ENCODE measurements around the gene AEBP1.
"Not testable (repeated sequence)": the region's sequence is repeated elsewhere in the genome, so short reads cannot be mapped to it uniquely, and the experiment has no call there.

AEBP1 gene

DNA sequence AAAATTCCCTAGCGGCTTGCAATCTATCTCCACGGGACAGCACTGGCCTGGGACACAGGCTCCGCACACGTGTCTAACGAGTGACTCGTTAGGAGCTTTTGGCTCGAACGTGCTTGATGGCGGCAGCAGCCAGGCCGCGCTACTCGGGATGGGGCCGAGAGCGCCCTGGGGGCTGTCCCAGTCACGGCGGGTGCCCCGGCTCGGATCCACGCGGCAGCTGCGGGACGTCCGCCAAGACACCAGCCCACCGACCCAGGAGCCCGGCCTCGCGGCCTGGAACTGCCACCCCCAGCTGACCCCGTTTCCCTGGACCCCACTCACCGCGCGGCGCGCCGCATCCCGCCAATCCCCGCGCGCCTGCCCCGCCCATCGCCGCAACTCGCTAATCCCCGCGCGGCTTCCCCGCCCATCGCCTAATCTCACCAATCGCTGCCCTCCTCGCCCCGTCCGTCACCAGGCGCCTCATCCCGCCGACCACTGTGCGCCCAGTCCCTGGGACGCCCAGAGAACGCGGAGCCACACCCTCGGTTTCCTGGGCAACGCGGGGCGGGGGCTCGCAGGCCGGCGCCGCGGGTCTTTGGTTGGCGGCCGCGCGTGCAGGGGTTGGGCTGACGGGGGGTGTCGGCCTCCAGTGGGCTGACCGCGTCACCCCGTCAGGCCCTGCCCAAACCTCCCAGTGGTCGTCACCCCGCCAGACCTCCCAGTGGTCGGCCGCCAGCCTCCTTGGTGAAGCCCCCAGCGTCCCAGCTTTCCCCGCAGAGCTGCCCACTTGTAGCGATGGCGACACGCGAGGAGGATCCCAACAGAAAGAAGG lies 19.3 kb downstream of the AEBP1 start, which contains the start of gene POLD2:
Gene POLD2 (minus strand): TSS at position 359 of the 814 bp plus-strand sequence. CDS start 1,495 bp downstream, outside the sequence.
- peaks cover 3% of the 10 kb centered on the region for H3K79me1 ChIP-seq (ENCODE audit: low read depth, low read length)
- peak within 1 kb of the TSS; percentile 90 for H3K4me2 ChIP-seq (ENCODE audit: insufficient read depth, low read length, poor library complexity, severe bottlenecking)
- H2AFZ ChIP-seq (ENCODE audit: low read length): peak within 1 kb of the TSS; percentile 97
- H2BK15ac ChIP-seq (ENCODE audit: low read length): no peak within 1 kb of the TSS
- H3K18ac ChIP-seq (ENCODE audit: low read length): peak within 1 kb of the TSS; percentile 97
- peaks cover 0 to 2% (median 0%) of the 10 kb centered on the region in 3 experiments for H3K27me3 ChIP-seq (ENCODE audit: control insufficient read depth in 3 of 3, insufficient read depth in 3 of 3, low read depth in 1 of 3, low read length in 3 of 3)
- H4K91ac ChIP-seq (ENCODE audit: low read depth, low read length, poor library complexity): no peak within 1 kb of the TSS
- H2BK5ac ChIP-seq (ENCODE audit: low read length): no peak within 1 kb of the TSS
- H4K8ac ChIP-seq (ENCODE audit: low read depth, low read length): no peak within 1 kb of the TSS
- H3K4me1 ChIP-seq (ENCODE audit: control insufficient read depth in 2 of 2, insufficient read depth in 1 of 2, low read depth in 1 of 2, low read length in 2 of 2): peaks cover 4 to 12% of the 10 kb centered on the region in 2 donors
- H3K9ac ChIP-seq (ENCODE audit: low read depth, low read length, poor library complexity): peak within 1 kb of the TSS; percentile 92
- H2AK5ac ChIP-seq (ENCODE audit: low read depth, low read length): no peak within 1 kb of the TSS
- no peak within 1 kb of the TSS for H3K14ac ChIP-seq (ENCODE audit: low read length)
- no peak within 1 kb of the TSS for H2BK12ac ChIP-seq (ENCODE audit: low read length)
- no CpG with 5 or more reads among the region's 86 CpGs for WGBS, 2 donors (ENCODE audit: extremely low coverage in 2 of 2, insufficient read length in 2 of 2, insufficient replicate concordance in 1 of 2)
- peak within 1 kb of the TSS; percentile 86 for H3K23ac ChIP-seq (ENCODE audit: low read depth, low read length, poor library complexity)
- no peak within 1 kb of the TSS for H3K4ac ChIP-seq (ENCODE audit: low read length)
- peak within 1 kb of the TSS; percentile 87 to 91 for H3K4me3 ChIP-seq (ENCODE audit: low read length in 2 of 2)
- H3K9me3 ChIP-seq (replicated peaks in 1 of 2; ENCODE audit: control insufficient read depth in 2 of 2, insufficient read depth in 1 of 2, low read depth in 1 of 2, low read length in 2 of 2): peaks cover 0 to 4% of the 10 kb centered on the region in 2 donors
- H3K36me3 ChIP-seq (replicated peaks in 1 of 2; ENCODE audit: control insufficient read depth in 2 of 2, insufficient read depth in 2 of 2, low read length in 2 of 2): peaks cover 27 to 34% of the 10 kb centered on the region in 2 donors
- H2BK120ac ChIP-seq (ENCODE audit: low read depth, low read length): no peak within 1 kb of the TSS
- peak; percentile 95 for DNase-seq (ENCODE audit: low spot score)
- H3K27ac ChIP-seq (replicated peaks; ENCODE audit: low read length): no peak within 1 kb of the TSS

DNA sequence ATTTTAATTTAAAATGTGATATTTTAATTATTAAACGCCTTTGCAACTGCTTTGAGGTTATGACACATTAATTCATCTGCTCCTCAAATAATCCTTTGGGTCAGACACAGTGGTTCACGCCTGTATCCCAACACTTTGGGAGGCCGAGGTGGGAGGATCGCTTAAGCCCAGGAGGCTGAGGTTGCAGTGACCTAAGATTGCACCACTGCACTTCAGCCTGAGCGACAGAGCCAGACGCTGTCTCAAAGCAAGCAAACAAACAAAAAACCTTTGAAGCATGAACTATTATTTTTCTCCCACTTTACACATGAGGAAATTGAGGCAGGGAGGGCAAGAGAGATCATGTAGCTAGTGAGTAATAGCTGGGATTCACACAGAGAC lies 20.7 kb downstream of the AEBP1 start:
- no peak overlapping the region for H2BK5ac ChIP-seq (ENCODE audit: low read length)
- H3K4me3 ChIP-seq (ENCODE audit: low read length in 2 of 2): no peak overlapping the region
- H3K36me3 ChIP-seq (replicated peaks in 1 of 2; ENCODE audit: control insufficient read depth in 2 of 2, insufficient read depth in 2 of 2, low read length in 2 of 2): peaks cover 20 to 24% of the 10 kb centered on the region in 2 donors
- H3K9me3 ChIP-seq (replicated peaks in 1 of 2; ENCODE audit: control insufficient read depth in 2 of 2, insufficient read depth in 1 of 2, low read depth in 1 of 2, low read length in 2 of 2): peaks cover 0 to 4% of the 10 kb centered on the region in 2 donors
- H3K4me2 ChIP-seq (ENCODE audit: insufficient read depth, low read length, poor library complexity, severe bottlenecking): no peak overlapping the region
- H4K8ac ChIP-seq (ENCODE audit: low read depth, low read length): no peak overlapping the region
- no CpG with 5 or more reads among the region's 6 CpGs for WGBS, 2 donors (ENCODE audit: extremely low coverage in 2 of 2, insufficient read length in 2 of 2, insufficient replicate concordance in 1 of 2)
- peaks cover 0 to 2% (median 0%) of the 10 kb centered on the region in 3 experiments for H3K27me3 ChIP-seq (ENCODE audit: control insufficient read depth in 3 of 3, insufficient read depth in 3 of 3, low read depth in 1 of 3, low read length in 3 of 3)
- no peak overlapping the region for H2BK15ac ChIP-seq (ENCODE audit: low read length)
- no peak overlapping the region for H2BK120ac ChIP-seq (ENCODE audit: low read depth, low read length)
- no peak overlapping the region for H3K23ac ChIP-seq (ENCODE audit: low read depth, low read length, poor library complexity)
- H3K9ac ChIP-seq (ENCODE audit: low read depth, low read length, poor library complexity): no peak overlapping the region
- no peak overlapping the region for H3K18ac ChIP-seq (ENCODE audit: low read length)
- H3K4me1 ChIP-seq (ENCODE audit: control insufficient read depth in 2 of 2, insufficient read depth in 1 of 2, low read depth in 1 of 2, low read length in 2 of 2): peaks cover 4 to 12% of the 10 kb centered on the region in 2 donors
- H3K4ac ChIP-seq (ENCODE audit: low read length): no peak overlapping the region
- no peak for DNase-seq (ENCODE audit: low spot score)
- H3K14ac ChIP-seq (ENCODE audit: low read length): no peak overlapping the region
- H2AK5ac ChIP-seq (ENCODE audit: low read depth, low read length): no peak overlapping the region
- H2BK12ac ChIP-seq (ENCODE audit: low read length): no peak overlapping the region
- H3K79me1 ChIP-seq (ENCODE audit: low read depth, low read length): peaks cover 3% of the 10 kb centered on the region
- no peak overlapping the region for H4K91ac ChIP-seq (ENCODE audit: low read depth, low read length, poor library complexity)
- H3K27ac ChIP-seq (replicated peaks; ENCODE audit: low read length): no peak overlapping the region
- no peak overlapping the region for H2AFZ ChIP-seq (ENCODE audit: low read length)

DNA sequence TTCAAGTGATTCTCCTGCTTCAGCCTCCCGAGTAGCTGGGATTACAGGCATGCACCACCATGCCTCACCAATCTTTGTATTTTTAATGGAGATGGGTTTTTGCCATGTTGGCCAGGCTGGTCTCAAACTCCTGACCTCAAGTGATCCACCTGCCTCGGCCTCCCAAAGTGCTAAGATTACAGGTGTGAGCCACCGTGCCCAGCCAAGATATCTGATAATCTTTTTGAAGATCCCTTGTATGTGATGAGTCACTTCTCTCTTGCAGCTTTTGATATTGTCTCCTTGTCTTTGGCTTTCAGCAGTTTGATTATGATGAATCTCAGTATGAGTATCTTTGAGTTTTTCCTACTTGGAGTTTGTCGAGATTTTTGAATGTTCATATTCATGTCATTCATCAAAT lies 22.4 kb downstream of the AEBP1 start:
- DNase-seq (ENCODE audit: low spot score); H3K4ac ChIP-seq (ENCODE audit: low read length); H2BK5ac ChIP-seq (ENCODE audit: low read length); H2AK5ac ChIP-seq (ENCODE audit: low read depth, low read length); H2BK120ac ChIP-seq (ENCODE audit: low read depth, low read length); H3K14ac ChIP-seq (ENCODE audit: low read length); H3K23ac ChIP-seq (ENCODE audit: low read depth, low read length, poor library complexity); H3K79me1 ChIP-seq (ENCODE audit: low read depth, low read length); H3K27me3 ChIP-seq (ENCODE audit: control insufficient read depth in 3 of 3, insufficient read depth in 3 of 3, low read depth in 1 of 3, low read length in 3 of 3); H3K9ac ChIP-seq (ENCODE audit: low read depth, low read length, poor library complexity); H3K9me3 ChIP-seq (replicated peaks in 1 of 2; ENCODE audit: control insufficient read depth in 2 of 2, insufficient read depth in 1 of 2, low read depth in 1 of 2, low read length in 2 of 2); H2BK15ac ChIP-seq (ENCODE audit: low read length); H4K91ac ChIP-seq (ENCODE audit: low read depth, low read length, poor library complexity); H3K4me2 ChIP-seq (ENCODE audit: insufficient read depth, low read length, poor library complexity, severe bottlenecking); H2BK12ac ChIP-seq (ENCODE audit: low read length); H3K27ac ChIP-seq (replicated peaks; ENCODE audit: low read length); H3K36me3 ChIP-seq (replicated peaks in 1 of 2; ENCODE audit: control insufficient read depth in 2 of 2, insufficient read depth in 2 of 2, low read length in 2 of 2); H2AFZ ChIP-seq (ENCODE audit: low read length); H3K4me3 ChIP-seq (ENCODE audit: low read length in 2 of 2); H4K8ac ChIP-seq (ENCODE audit: low read depth, low read length); H3K18ac ChIP-seq (ENCODE audit: low read length): not testable (repeated sequence)
- H3K4me1 ChIP-seq (ENCODE audit: control insufficient read depth in 2 of 2, insufficient read depth in 1 of 2, low read depth in 1 of 2, low read length in 2 of 2): peaks cover 4 to 12% of the 10 kb centered on the region in 2 donors
- no CpG with 5 or more reads among the region's 4 CpGs for WGBS, 2 donors (ENCODE audit: extremely low coverage in 2 of 2, insufficient read length in 2 of 2, insufficient replicate concordance in 1 of 2)

DNA sequence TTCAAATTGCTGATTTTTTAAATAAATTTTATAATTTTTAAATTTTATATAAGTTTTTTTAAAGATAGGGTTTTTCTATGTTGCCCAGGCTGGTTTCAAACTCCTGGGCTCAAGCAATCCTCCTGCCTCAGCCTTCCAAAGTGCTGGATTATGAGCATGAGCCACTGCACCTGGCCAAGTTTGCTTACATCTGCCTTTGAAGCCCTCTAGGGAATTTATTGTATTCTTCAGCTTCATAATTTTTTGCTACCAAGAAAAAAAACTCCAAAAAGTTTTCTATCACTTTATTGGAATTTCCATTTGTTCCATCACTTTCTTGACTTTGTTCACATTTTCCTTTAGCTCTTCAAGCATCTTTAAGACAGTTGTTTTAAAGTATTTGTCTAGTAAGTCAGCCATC lies 23.0 kb downstream of the AEBP1 start:
- Histone ChIP-seq H3K23ac (ENCODE audit: low read depth, low read length, poor library complexity) (no peak overlapping the region), H2AK5ac (ENCODE audit: low read depth, low read length) (no peak overlapping the region), H2BK5ac (ENCODE audit: low read length) (no peak overlapping the region), H3K4ac (ENCODE audit: low read length) (no peak overlapping the region), H3K27ac (replicated peaks; ENCODE audit: low read length) (no peak overlapping the region), H3K4me3 (ENCODE audit: low read length in 2 of 2) (no peak overlapping the region), H3K36me3 (replicated peaks in 1 of 2; ENCODE audit: control insufficient read depth in 2 of 2, insufficient read depth in 2 of 2, low read length in 2 of 2) (peaks cover under 1% of the 10 kb centered on the region in 2 donors), H2BK15ac (ENCODE audit: low read length) (no peak overlapping the region), H2BK12ac (ENCODE audit: low read length) (no peak overlapping the region), H4K8ac (ENCODE audit: low read depth, low read length) (no peak overlapping the region), H2AFZ (ENCODE audit: low read length) (no peak overlapping the region), H4K91ac (ENCODE audit: low read depth, low read length, poor library complexity) (no peak overlapping the region), H3K9ac (ENCODE audit: low read depth, low read length, poor library complexity) (no peak overlapping the region), H3K4me1 (ENCODE audit: control insufficient read depth in 2 of 2, insufficient read depth in 1 of 2, low read depth in 1 of 2, low read length in 2 of 2) (peaks cover 0 to 8% of the 10 kb centered on the region in 2 donors), H2BK120ac (ENCODE audit: low read depth, low read length) (no peak overlapping the region), H3K18ac (ENCODE audit: low read length) (no peak overlapping the region), H3K27me3 (ENCODE audit: control insufficient read depth in 3 of 3, insufficient read depth in 3 of 3, low read depth in 1 of 3, low read length in 3 of 3) (peaks cover 0 to 2% (median 0%) of the 10 kb centered on the region in 3 experiments), H3K4me2 (ENCODE audit: insufficient read depth, low read length, poor library complexity, severe bottlenecking) (no peak overlapping the region), H3K79me1 (ENCODE audit: low read depth, low read length) (no peaks in the 10 kb centered on the region), H3K14ac (ENCODE audit: low read length) (no peak overlapping the region), H3K9me3 (replicated peaks in 1 of 2; ENCODE audit: control insufficient read depth in 2 of 2, insufficient read depth in 1 of 2, low read depth in 1 of 2, low read length in 2 of 2) (peaks cover 0 to 4% of the 10 kb centered on the region in 2 donors)
- no peak for DNase-seq (ENCODE audit: low spot score)
